K562 (cell line): ENCODE results near the gene CD55. TPM values are rescaled to one million over a fixed set of nuclear protein-coding genes. Genes with fewer than 3 reads are reported as not detected.

ENCODE experiments used
- BRCA1 ChIP-seq, 2 experiments: fragments of 450-650 bp in 1 of 2; sonication (generic) in 1 of 2; formaldehyde crosslinking in 1 of 2; IDR thresholded peaks; 2 replicates each; pipeline versions ENCODE4 v1.5.0 to v1.6.1; 2017 to 2020; ENCODE audit warnings: mild to moderate bottlenecking in 1 of 2, missing genetic modification reagents in 1 of 2
- BRD4 ChIP-seq: fragments of 200-600 bp; sonication (generic); IDR thresholded peaks from 2 replicates; pipeline ENCODE4 v1.6.1; 2017; ENCODE audit warnings: inconsistent platforms
- CTCFL ChIP-seq: IDR thresholded peaks from 2 replicates; pipeline ENCODE4 v1.6.1; 2011; ENCODE audit warnings: borderline replicate concordance, low read depth, mild to moderate bottlenecking, moderate library complexity, low read length; ENCODE audit not compliant: insufficient read depth, poor library complexity, severe bottlenecking
- EHMT2 ChIP-seq: fragments of 450-650 bp; IDR thresholded peaks from 2 replicates; pipeline ENCODE4 v1.6.1; 2018; ENCODE audit warnings: antibody characterized with exemption
- ELF4 ChIP-seq: fragments of 450-650 bp; formaldehyde crosslinking; IDR thresholded peaks from 2 replicates; pipeline ENCODE4 v1.4.0; 2022; ENCODE audit warnings: missing genetic modification characterization
- FOXP1 ChIP-seq: sonication (generic); formaldehyde crosslinking; IDR thresholded peaks from 2 replicates; pipeline ENCODE4 v1.8.0; 2022; ENCODE audit warnings: mild to moderate bottlenecking, missing genetic modification reagents
- HDAC1 ChIP-seq, 2 experiments: fragments of 450-650 bp; IDR thresholded peaks; 2 replicates each; pipeline ENCODE4 v1.6.1; 2016 to 2017; ENCODE audit warnings: inconsistent platforms in 1 of 2, mild to moderate bottlenecking in 1 of 2, moderate library complexity in 1 of 2
- HOXB6 ChIP-seq: fragments of 250-450 bp; sonication (Bioruptor Pico); IDR thresholded peaks from 2 replicates; pipeline ENCODE4 v1.5.1; 2022; ENCODE audit warnings: mild to moderate bottlenecking, borderline replicate concordance
- ILK ChIP-seq: fragments of 450-650 bp; IDR thresholded peaks from 2 replicates; pipeline ENCODE4 v1.6.1; 2016; ENCODE audit warnings: missing genetic modification characterization, low read depth, mild to moderate bottlenecking, missing compliant biosample characterization, moderate library complexity, borderline replicate concordance
- MAFF ChIP-seq: IDR thresholded peaks from 2 replicates; pipeline ENCODE4 v1.6.1; 2012; ENCODE audit warnings: low read length, improper control_type of control experiment
- NFATC3 ChIP-seq: fragments of 450-650 bp; IDR thresholded peaks from 2 replicates; pipeline ENCODE4 v1.6.1; 2017; ENCODE audit warnings: mild to moderate bottlenecking
- RB1 ChIP-seq: fragments of 450-650 bp; IDR thresholded peaks from 2 replicates; pipeline ENCODE4 v1.6.1; 2017; ENCODE audit warnings: low read depth, mild to moderate bottlenecking
- RBM15 ChIP-seq: fragments of 200-400 bp; formaldehyde crosslinking; IDR thresholded peaks from 2 replicates; pipeline ENCODE4 v1.6.1; 2018; ENCODE audit warnings: mild to moderate bottlenecking, low read length, moderate library complexity; ENCODE audit not compliant: insufficient read depth
- SMARCE1 ChIP-seq: fragments of 450-650 bp; IDR thresholded peaks from 2 replicates; pipeline ENCODE4 v1.7.1; 2016; ENCODE audit warnings: mild to moderate bottlenecking
- TCF7 ChIP-seq: sonication (generic); IDR thresholded peaks from 2 replicates; pipeline ENCODE4 v1.6.1; 2016; ENCODE audit warnings: antibody characterized with exemption, borderline replicate concordance
- YY1 ChIP-seq, 3 experiments: IDR thresholded peaks; 2 replicates each; pipeline ENCODE4 v1.6.1; 2011; ENCODE audit warnings: low read length in 2 of 3, mild to moderate bottlenecking in 2 of 3, moderate library complexity in 2 of 3, borderline replicate concordance in 1 of 3, control low read depth in 1 of 3, low read depth in 1 of 3; ENCODE audit not compliant: insufficient read depth in 3 of 3, insufficient replicate concordance in 2 of 3, control insufficient read depth in 1 of 3, insufficient read length in 1 of 3; ENCODE audit errors: extremely low read depth in 1 of 3
- ZC3H4 ChIP-seq: sonication (generic); formaldehyde crosslinking; IDR thresholded peaks from 2 replicates; pipeline ENCODE4 v1.9.0; 2021; ENCODE audit warnings: missing genetic modification reagents, borderline replicate concordance
- ZNF324 ChIP-seq: fragments of 250-450 bp; sonication (Bioruptor Pico); IDR thresholded peaks from 2 replicates; pipeline ENCODE4 v1.4.0; 2020; ENCODE audit warnings: mild to moderate bottlenecking
- ZNF785 ChIP-seq: fragments of 250-450 bp; sonication (Bioruptor Pico); IDR thresholded peaks from 2 replicates; pipeline ENCODE4 v1.4.0; 2020; ENCODE audit warnings: mild to moderate bottlenecking
- polyA plus RNA-seq, 8 experiments: library from polyadenylated mRNA; depleted of rRNA in 4 of 8; stranded (reverse) in 5 of 8; unstranded in 3 of 8; fragments of >200 nt; fragmentation: Nextera tagmentation in 2 of 8; fragmentation: Illumina TruSeq in 1 of 8; extraction: Ambion mirVana in 2 of 8; extraction: Trizol in 1 of 8; gene quantifications; 2 replicates each; pipeline versions ENCODE4 v1.2.1 to v1.2.3, GENCODE V29; 2011 to 2014; ENCODE audit warnings: inconsistent platforms in 1 of 8, missing spikeins in 1 of 8
- total RNA-seq, 7 experiments: library from RNA; depleted of rRNA in 6 of 7; stranded (reverse); fragments of >200 nt in 6 of 7; fragmentation: Illumina TruSeq in 2 of 7; extraction: Trizol in 2 of 7; gene quantifications; 2 replicates each; pipeline versions ENCODE4 v1.2.1 to v1.2.3, GENCODE V29; 2011 to 2021; ENCODE audit warnings: low replicate concordance in 1 of 7
- TF ChIP-seq, protein P1 (sequence below): sonication (generic); formaldehyde crosslinking; IDR thresholded peaks from 2 replicates; pipeline ENCODE4 v1.8.0; 2022; ENCODE audit warnings: missing genetic modification reagents, mild to moderate bottlenecking, borderline replicate concordance
- TF ChIP-seq, protein P2 (sequence below): fragments of 450-650 bp; IDR thresholded peaks from 2 replicates; pipeline ENCODE4 v1.6.1; 2017; ENCODE audit warnings: antibody characterized with exemption

The CD55 gene
- total and polyA plus RNA-seq, 9 of the 15 experiments (the other 6 are each of a cell fraction or from before 2014, with no cell fraction given) = 17.7 to 150 (median 97.0) TPM

DNA sequence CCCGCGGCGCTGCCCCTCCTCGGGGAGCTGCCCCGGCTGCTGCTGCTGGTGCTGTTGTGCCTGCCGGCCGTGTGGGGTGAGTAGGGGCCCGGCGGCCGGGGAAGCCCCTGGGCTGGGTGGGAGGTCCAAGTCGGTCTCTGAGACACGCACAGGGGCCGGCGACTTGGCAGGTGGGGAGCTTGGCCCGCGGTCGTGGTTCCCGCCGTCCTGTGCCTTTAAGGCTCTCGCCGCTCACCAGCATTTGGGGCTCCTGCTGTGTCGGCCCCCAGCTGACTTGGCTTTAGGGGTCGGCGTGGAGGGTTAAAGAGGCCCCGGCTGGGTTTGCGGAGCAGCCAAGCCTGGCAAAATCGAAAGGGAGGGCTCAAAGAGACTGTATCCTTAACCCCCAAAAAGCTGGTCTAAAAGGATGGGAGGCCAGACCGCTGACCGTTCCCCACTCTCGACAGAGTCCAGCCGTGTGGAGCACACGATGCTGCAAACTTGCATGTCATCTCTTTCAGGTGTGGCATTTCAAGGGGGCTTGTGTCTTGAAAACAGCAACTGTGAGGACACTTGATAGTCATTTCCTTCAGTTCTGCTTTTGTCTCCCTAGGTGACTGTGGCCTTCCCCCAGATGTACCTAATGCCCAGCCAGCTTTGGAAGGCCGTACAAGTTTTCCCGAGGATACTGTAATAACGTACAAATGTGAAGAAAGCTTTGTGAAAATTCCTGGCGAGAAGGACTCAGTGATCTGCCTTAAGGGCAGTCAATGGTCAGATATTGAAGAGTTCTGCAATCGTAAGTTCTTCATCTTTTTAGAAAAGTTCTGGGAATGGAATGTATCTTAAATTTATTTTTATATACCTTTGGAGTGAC lies 540 bp downstream of the CD55 start (continued):
- TF ChIP-seq CTCFL = no peak
- TF ChIP-seq EHMT2 = no peak
- TF ChIP-seq HOXB6 = no peak
- no peak for TF ChIP-seq RB1
- TF ChIP-seq, protein P1, sequence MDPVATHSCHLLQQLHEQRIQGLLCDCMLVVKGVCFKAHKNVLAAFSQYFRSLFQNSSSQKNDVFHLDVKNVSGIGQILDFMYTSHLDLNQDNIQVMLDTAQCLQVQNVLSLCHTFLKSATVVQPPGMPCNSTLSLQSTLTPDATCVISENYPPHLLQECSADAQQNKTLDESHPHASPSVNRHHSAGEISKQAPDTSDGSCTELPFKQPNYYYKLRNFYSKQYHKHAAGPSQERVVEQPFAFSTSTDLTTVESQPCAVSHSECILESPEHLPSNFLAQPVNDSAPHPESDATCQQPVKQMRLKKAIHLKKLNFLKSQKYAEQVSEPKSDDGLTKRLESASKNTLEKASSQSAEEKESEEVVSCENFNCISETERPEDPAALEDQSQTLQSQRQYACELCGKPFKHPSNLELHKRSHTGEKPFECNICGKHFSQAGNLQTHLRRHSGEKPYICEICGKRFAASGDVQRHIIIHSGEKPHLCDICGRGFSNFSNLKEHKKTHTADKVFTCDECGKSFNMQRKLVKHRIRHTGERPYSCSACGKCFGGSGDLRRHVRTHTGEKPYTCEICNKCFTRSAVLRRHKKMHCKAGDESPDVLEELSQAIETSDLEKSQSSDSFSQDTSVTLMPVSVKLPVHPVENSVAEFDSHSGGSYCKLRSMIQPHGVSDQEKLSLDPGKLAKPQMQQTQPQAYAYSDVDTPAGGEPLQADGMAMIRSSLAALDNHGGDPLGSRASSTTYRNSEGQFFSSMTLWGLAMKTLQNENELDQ = no peak
- TF ChIP-seq ZNF324 = no peak
- TF ChIP-seq TCF7 = no peak
- no peak for TF ChIP-seq BRD4
- TF ChIP-seq NFATC3 = no peak
- no peak for TF ChIP-seq YY1 (IDR thresholded peaks at IDR 0.05; ENCODE audit: borderline replicate concordance in 1 of 3, control insufficient read depth in 1 of 3, extremely low read depth in 1 of 3, insufficient read depth in 3 of 3, insufficient read length in 1 of 3, insufficient replicate concordance in 2 of 3, low read depth in 1 of 3, low read length in 2 of 3)
- TF ChIP-seq SMARCE1 = peak; percentile 51; the same call in 1 of the 2 replicates
- TF ChIP-seq ELF4 = no peak
- no peak for TF ChIP-seq MAFF
- TF ChIP-seq ILK (tag) = no peak
- TF ChIP-seq ZNF785 (CRISPR knock-in tag) = no peak
- TF ChIP-seq RBM15 = no peak; the same call in 1 of the 2 replicates
- TF ChIP-seq, protein P2, sequence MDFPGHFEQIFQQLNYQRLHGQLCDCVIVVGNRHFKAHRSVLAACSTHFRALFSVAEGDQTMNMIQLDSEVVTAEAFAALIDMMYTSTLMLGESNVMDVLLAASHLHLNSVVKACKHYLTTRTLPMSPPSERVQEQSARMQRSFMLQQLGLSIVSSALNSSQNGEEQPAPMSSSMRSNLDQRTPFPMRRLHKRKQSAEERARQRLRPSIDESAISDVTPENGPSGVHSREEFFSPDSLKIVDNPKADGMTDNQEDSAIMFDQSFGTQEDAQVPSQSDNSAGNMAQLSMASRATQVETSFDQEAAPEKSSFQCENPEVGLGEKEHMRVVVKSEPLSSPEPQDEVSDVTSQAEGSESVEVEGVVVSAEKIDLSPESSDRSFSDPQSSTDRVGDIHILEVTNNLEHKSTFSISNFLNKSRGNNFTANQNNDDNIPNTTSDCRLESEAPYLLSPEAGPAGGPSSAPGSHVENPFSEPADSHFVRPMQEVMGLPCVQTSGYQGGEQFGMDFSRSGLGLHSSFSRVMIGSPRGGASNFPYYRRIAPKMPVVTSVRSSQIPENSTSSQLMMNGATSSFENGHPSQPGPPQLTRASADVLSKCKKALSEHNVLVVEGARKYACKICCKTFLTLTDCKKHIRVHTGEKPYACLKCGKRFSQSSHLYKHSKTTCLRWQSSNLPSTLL = no peak
- TF ChIP-seq ZC3H4 (CRISPR knock-in tag) = peak; percentile 95; the same call in 1 of the 2 replicates
- peak in 1 of 2 experiments; percentile 4; a peak in 2 of 4 replicates for TF ChIP-seq HDAC1 (IDR thresholded peaks at IDR 0.05)
- no peak; the same call in 1 of the 2 replicates for TF ChIP-seq FOXP1
- no peak for TF ChIP-seq BRCA1 (IDR thresholded peaks at IDR 0.05)
- no peak; the same call in 1 of the 2 replicates for TF ChIP-seq BRCA1 (CRISPR knock-in tag; IDR thresholded peaks at IDR 0.05)
